Measurements from ENCODE around the gene RGS11.

Gene RGS11

DNA sequence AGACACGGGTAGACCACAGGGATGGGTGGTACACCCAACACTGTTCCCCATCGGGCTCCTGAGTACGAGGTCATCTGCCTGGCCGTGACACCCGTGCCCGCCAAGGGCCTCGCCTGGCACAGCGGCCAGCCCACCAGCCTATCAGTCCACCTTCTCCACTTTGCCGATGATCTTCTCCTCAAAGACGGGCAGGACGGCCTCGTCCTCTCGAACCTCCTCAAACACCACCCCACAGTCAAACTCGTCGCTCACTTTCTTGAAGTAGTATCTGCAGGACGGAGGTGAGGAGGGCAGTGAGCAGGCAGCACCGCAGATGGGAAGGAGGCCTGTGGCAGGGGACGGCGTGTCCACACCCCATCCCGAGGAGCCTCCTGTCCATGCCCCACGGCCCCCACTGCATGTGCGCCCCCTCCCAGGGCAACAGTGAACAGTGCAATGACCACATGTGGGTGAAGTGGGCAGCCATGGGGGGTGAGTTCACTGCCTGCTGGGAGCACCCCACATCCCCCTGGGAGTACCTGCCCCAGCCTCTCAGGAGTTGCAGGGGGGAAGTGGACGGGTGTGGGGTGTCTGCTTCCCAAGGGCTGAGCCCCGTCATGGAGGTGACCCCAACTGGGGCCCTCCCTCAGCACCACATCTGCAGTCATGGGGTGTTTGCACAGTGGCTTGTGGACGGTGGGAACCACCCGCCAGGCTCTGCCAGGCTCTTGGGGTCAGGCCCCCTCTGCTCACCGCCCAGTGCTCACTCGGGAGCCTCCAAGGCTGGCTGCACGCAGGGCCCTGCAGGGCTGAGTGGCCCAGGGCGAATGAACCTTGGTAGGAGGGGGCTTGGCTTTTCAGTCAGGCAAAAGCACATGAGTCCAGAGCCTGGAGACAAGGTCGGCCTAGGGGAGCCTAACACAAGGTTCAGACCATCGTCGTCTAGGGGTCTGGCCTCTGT, 12.5 kb upstream of the RGS11 start:
- peaks cover 16% of the 10 kb centered on the region for H3K36me3 Mint-ChIP-seq (ENCODE audit: low read depth)
- no peaks in the 10 kb centered on the region for H3K27me3 Mint-ChIP-seq
- no peaks in the 10 kb centered on the region for H3K4me1 Mint-ChIP-seq (ENCODE audit: low read depth)
- no peak overlapping the region for H3K27ac Mint-ChIP-seq
- no peaks in the 10 kb centered on the region for H3K9me3 Mint-ChIP-seq
- no peak overlapping the region for H3K4me3 Mint-ChIP-seq

DNA sequence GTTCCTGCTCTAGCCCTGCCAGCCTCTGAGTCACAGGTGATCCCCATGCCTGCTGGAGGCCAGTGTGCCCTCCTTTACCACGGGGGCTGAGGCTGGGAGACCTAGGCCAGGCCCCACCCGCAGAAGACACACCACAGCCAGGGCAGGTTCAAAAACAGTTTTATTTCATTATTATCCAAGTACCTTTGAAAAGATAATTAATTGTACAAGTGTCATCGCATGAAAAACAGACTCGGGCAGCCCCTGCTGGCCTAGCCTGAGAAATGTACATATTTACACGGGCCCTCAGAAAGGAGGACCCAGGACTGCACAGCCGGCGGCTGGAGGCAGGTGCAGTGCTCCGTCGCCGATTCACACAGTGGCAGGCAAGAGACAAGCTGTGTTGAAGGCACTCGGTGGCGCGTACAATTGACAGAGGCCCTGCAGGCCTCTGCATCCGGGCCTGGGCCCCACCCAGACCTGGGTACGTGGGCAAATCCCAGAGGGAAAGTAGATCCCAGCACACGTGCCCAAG, 11.6 kb upstream of the RGS11 start:
- Mint-ChIP-seq H3K9me3 (no peaks in the 10 kb centered on the region), H3K4me3 (no peak overlapping the region), H3K4me1 (ENCODE audit: low read depth) (no peaks in the 10 kb centered on the region), H3K27ac (no peak overlapping the region), H3K36me3 (ENCODE audit: low read depth) (peaks cover 16% of the 10 kb centered on the region), H3K27me3 (no peaks in the 10 kb centered on the region)

DNA sequence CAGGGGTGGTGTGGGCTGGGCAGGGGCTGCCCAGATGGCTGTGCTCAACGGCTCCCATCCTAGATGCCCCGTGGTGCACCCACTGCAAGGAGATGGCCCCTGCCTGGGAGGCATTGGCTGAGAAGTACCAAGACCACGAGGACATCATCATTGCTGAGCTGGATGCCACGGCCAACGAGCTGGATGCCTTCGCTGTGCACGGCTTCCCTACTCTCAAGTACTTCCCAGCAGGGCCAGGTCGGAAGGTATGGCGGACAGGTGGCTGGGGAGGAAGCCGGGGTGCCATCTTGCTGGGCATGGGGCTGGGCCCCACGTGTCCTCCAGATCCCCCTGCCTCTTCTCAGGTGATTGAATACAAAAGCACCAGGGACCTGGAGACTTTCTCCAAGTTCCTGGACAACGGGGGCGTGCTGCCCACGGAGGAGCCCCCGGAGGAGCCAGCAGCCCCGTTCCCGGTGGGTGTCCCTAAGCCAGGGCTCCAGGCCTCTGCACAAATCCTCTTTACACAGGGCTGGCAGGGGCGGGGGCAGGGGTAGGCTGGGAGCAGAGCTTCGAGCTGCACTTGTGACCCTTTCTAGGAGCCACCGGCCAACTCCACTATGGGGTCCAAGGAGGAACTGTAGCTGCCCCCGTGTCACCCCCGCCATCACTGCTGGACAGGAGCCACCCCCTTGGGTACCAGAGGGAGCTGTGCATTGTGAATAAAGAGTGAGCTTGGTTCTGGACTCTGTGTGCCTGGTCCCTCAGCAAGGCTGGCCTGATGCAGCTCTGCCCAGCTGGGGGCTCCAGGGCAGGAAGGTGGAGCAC, 10.9 kb upstream of the RGS11 start:
- H3K4me1 Mint-ChIP-seq (ENCODE audit: low read depth), result no peaks in the 10 kb centered on the region
- no peaks in the 10 kb centered on the region for H3K9me3 Mint-ChIP-seq
- H3K27me3 Mint-ChIP-seq, result no peaks in the 10 kb centered on the region
- peaks cover 16% of the 10 kb centered on the region for H3K36me3 Mint-ChIP-seq (ENCODE audit: low read depth)
- H3K4me3 Mint-ChIP-seq, result no peak overlapping the region
- no peak overlapping the region for H3K27ac Mint-ChIP-seq

DNA sequence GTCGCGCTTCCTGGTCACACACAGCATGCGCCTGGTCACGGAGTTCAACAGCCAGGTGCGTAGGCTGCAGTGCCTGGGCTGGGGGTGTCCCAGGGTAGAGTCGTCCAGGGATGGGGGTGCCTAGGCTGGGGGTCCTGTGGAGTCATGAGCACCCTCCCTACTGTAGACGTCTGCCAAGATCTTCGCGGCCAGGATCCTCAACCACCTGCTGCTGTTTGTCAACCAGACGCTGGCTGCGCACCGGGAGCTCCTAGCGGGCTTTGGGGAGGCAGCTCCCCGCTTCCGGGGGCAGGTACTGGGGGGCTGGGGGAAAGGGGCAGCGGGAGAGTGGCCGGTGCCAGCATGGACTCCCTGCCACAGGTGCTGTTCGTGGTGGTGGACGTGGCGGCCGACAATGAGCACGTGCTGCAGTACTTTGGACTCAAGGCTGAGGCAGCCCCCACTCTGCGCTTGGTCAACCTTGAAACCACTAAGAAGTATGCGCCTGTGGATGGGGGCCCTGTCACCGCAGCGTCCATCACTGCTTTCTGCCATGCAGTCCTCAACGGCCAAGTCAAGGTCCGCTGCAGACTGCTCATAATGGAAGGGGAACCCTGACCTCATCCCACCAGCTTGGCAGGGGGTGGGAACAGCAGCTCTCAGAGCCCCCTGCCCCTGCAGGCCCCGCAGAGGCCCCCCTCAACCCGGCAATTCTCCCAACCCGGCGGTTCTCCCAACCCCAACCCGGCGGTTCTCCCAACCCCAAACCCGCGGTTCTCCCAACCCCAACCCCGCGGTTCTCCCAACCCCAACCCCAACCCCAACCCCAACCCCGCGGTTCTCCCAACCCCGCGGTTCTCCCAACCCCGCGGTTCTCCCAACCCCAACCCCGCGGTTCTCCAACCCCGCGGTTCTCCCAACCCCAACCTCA, 9.7 kb upstream of the RGS11 start:
- Mint-ChIP-seq H3K27me3 (no peaks in the 10 kb centered on the region), H3K9me3 (no peaks in the 10 kb centered on the region), H3K36me3 (ENCODE audit: low read depth) (peaks cover 16% of the 10 kb centered on the region), H3K4me1 (ENCODE audit: low read depth) (no peaks in the 10 kb centered on the region), H3K4me3 (no peak overlapping the region), H3K27ac (no peak overlapping the region)

DNA sequence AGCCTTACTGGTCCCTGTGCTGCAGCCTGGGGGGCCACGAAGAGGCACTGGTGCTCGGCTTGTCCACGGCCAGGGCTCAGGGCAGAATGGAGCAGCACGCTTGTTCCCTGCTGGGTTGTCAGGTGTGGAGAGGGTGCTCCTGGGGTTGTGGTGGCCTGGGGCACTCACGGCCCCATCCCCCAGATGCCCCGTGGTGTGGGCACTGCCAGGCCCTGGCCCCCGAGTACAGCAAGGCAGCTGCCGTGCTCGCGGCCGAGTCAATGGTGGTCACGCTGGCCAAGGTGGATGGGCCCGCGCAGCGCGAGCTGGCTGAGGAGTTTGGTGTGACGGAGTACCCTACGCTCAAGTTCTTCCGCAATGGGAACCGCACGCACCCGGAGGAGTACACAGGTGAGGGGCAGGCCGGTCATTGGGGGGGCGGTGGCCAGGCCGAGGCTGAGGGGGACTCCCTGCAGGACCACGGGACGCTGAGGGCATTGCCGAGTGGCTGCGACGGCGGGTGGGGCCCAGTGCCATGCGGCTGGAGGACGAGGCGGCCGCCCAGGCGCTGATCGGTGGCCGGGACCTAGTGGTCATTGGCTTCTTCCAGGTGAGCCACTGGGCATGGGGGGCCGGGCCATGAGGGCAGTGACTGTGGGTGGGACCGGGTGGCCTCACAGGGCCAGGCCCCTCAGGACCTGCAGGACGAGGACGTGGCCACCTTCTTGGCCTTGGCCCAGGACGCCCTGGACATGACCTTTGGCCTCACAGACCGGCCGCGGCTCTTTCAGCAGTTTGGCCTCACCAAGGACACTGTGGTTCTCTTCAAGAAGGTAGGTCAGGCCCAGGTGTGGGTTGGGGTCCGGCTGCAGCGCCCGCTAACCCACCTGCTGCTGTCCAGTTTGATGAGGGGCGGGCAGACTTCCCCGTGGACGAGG, 8.7 kb upstream of the RGS11 start:
- Mint-ChIP-seq H3K4me1 (ENCODE audit: low read depth) (no peaks in the 10 kb centered on the region), H3K9me3 (no peaks in the 10 kb centered on the region), H3K27ac (no peak overlapping the region), H3K36me3 (ENCODE audit: low read depth) (peaks cover 16% of the 10 kb centered on the region), H3K27me3 (no peaks in the 10 kb centered on the region), H3K4me3 (no peak overlapping the region)

DNA sequence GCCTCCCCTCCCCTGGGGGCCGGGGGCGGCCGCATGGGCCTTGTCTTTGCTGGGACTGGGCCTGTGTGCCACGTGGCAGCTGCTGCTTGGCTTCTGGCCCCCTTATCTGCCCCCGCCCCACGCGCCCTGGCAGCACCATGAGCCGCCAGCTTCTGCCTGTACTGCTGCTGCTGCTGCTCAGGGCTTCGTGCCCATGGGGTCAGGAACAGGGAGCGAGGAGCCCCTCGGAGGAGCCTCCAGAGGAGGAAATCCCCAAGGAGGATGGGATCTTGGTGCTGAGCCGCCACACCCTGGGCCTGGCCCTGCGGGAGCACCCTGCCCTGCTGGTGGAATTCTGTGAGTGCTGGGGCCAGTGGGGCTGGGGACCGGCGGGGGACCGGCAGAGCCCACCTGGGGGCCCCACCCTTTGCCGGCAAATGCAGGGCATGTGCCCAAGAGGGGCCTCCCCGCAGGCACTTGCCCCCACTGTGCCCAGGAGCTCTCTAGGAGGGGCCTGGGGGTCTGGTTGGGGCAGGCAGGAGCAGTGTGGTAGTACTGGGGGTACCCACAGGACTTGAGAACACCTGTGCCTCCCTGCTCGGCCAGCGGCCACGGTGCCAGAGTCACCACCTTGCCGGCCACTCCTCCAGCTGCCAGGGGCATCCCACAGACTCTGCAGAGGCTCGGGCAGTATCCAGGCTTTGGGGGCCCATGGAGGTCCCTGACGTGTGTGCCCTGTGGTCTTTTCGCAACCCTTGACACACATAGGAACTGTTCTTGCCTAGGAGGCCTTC, 7.5 kb upstream of the RGS11 start, which contains the start of gene PDIA2:
Gene PDIA2, plus strand, starts transcription at position 132 of the 773 bp plus-strand sequence. Its CDS starts 6 bp downstream, at position 138.
- Mint-ChIP-seq H3K9me3 (no peaks in the 10 kb centered on the region), H3K36me3 (ENCODE audit: low read depth) (peaks cover 15% of the 10 kb centered on the region), H3K4me3 (no peak within 1 kb of the TSS), H3K4me1 (ENCODE audit: low read depth) (peaks cover 7% of the 10 kb centered on the region), H3K27ac (no peak within 1 kb of the TSS), H3K27me3 (peaks cover 3% of the 10 kb centered on the region)

DNA sequence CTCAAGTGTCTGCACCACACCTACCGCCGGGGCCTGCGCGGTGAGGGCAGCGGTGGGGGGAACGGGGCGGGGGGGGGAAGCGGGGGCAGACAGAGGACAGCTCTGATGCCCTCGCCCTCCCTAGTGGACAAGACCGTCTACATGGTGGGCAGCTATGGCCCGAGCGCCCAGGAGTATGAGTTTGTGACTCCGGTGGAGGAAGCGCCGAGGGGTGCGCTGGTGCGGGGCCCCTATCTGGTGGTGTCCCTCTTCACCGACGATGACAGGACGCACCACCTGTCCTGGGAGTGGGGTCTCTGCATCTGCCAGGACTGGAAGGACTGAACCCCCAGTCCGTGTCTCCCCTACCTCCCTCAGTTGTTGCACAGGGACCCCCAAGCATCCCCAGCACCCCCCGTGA, 6.7 kb upstream of the RGS11 start:
- H3K4me1 Mint-ChIP-seq (ENCODE audit: low read depth), result peaks cover 7% of the 10 kb centered on the region
- H3K9me3 Mint-ChIP-seq, result no peaks in the 10 kb centered on the region
- peaks cover 3% of the 10 kb centered on the region for H3K27me3 Mint-ChIP-seq
- no peak overlapping the region for H3K27ac Mint-ChIP-seq
- H3K36me3 Mint-ChIP-seq (ENCODE audit: low read depth), result peaks cover 10% of the 10 kb centered on the region
- no peak overlapping the region for H3K4me3 Mint-ChIP-seq

DNA sequence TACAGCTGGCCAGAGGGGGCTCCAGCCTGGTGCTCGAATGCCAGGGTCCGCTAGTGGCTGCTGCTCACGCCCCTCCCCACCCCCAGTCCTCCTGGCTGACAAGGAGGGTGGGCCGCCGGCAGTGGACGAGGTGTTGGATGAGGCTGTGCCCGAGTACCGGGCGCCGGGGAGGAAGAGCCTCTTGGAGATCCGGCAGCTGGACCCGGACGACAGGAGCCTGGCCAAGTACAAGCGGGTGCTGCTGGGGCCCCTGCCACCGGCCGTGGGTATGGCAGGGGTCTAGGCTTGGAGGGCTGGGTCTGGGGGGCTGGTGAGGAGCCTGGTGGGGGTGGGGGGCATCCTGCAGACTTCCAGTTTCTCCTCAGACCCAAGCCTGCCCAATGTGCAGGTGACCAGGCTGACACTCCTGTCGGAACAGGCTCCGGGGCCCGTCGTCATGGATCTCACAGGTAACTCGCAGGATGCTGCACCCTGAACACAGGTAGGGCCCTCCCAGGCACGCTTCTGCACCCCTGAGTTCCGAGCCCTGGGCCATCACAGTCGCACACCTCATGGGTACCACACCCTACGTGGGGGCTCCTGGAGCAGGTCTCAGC, 6.0 kb upstream of the RGS11 start:
- Mint-ChIP-seq H3K27me3 (peaks cover 10% of the 10 kb centered on the region), H3K9me3 (no peaks in the 10 kb centered on the region), H3K4me1 (ENCODE audit: low read depth) (peaks cover 7% of the 10 kb centered on the region), H3K27ac (no peak overlapping the region), H3K4me3 (no peak overlapping the region), H3K36me3 (ENCODE audit: low read depth) (peaks cover 4% of the 10 kb centered on the region)

DNA sequence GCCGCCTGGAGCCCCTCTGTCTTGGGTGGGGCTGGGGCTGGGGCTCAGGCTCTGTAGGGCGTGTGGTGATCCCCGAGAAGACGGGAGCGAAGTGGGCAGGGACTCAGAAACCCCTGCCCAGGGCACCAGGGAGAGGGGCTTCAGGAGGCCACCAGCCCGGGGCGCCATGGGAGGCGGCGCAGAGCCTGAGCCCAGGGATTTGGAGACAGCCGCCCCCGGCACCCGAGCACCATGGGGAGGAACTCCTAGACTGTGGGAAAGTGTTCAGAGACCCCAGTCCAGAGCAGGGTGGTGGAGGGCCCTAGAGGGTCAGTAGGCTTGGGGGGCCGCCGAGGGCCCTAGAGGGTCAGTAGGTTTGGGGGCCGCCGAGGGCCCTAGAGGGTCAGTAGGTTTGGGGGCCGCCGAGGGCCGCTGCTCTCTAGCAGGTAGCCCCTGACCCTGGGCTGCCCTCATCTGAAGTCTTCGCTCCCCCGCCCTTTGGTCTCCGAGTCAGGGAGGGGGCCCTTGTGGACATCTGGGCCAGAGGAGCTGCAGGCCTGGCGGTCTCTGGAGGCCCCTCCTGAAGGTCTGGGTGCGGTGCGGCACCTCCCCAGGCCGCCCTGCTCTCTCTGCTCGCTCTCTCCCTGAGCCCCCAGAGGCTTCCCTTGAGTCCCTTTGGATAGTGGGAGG, 5.4 kb upstream of the RGS11 start:
- no peak overlapping the region for H3K4me3 Mint-ChIP-seq

DNA sequence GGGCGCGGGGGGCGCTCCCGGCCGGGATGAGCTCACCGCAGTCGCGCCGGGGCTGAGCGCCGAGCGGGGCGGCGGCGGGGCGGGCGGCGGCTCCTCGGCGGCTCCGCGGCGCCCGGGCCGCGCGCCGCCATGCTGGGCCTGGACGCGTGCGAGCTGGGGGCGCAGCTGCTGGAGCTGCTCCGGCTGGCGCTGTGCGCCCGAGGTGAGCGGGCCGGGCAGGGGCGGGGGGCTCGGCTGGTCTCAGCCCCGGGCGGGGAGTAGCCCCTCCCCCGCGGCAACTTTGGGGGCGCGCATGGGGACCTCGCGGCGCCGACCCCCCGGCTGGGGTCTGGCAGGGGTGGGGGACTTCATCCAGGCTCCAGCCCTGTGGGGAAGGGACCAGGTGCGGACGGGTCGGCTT, 4.8 kb upstream of the RGS11 start, which contains the start of gene ARHGDIG:
Gene ARHGDIG, plus strand, starts transcription at position 40 of the 400 bp plus-strand sequence. Its CDS starts 90 bp downstream, at position 130.
- peaks cover 17% of the 10 kb centered on the region for H3K27me3 Mint-ChIP-seq
- H3K4me3 Mint-ChIP-seq, result no peak within 1 kb of the TSS
- H3K9me3 Mint-ChIP-seq, result no peaks in the 10 kb centered on the region
- peaks cover 7% of the 10 kb centered on the region for H3K4me1 Mint-ChIP-seq (ENCODE audit: low read depth)
- no peaks in the 10 kb centered on the region for H3K36me3 Mint-ChIP-seq (ENCODE audit: low read depth)
- H3K27ac Mint-ChIP-seq, result no peak within 1 kb of the TSS

More for the DNA sequence above, 5.4 kb upstream of the RGS11 start:
- Mint-ChIP-seq H3K4me1 (ENCODE audit: low read depth) (peaks cover 7% of the 10 kb centered on the region), H3K36me3 (ENCODE audit: low read depth) (no peaks in the 10 kb centered on the region), H3K9me3 (no peaks in the 10 kb centered on the region), H3K27ac (no peak overlapping the region), H3K27me3 (peaks cover 16% of the 10 kb centered on the region)

DNA sequence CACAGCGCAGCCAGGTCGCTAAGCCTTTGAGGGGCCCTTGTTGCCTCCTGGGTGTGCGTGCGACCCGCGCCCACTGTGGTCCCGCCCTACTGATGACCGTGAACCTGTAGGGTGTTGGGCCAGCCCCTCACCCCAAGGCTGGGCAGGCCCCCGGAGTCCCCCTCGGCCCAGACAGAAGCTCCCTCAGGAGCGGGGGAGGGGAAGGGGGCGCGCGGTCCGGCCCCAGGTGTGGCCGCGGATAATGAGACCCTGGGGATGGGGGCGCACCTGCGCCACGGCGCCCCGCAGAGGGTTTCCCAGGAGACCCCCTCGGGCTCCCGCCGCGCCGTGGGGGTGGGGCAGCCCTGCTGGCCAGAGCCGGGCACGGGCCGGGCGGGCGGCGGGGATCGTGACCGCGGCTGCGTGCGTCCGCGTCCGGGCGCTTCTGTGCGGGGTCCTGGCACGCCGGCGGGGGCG, 4.3 kb upstream of the RGS11 start:
- Mint-ChIP-seq H3K9me3 (no peaks in the 10 kb centered on the region), H3K27ac (no peak overlapping the region), H3K27me3 (peaks cover 17% of the 10 kb centered on the region), H3K4me3 (no peak overlapping the region), H3K4me1 (ENCODE audit: low read depth) (peaks cover 7% of the 10 kb centered on the region), H3K36me3 (ENCODE audit: low read depth) (no peaks in the 10 kb centered on the region)

DNA sequence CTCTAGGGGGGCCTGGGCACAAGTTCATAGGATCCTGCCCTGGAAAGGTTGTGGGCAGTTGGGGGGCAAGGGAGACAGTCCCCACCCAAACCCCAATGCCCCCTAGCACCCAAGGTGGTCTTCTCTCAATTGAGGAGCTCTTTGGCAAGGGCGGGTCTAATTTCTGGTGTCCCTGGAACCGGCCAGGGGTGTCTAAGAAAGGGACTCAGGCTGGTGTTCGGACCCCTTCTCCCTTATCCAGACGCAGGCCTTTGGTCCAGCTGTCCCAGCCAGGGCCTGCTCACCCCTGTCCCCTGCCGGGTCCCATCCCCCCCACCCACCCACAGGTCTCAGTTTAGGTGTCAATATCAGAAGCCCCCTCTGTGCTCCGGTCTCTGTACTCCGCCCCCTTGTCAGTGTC, 3.8 kb upstream of the RGS11 start:
- Mint-ChIP-seq H3K36me3 (ENCODE audit: low read depth) (no peaks in the 10 kb centered on the region), H3K4me3 (no peak overlapping the region), H3K27ac (no peak overlapping the region)

More for the DNA sequence above, 3.8 kb upstream of the RGS11 start:
- Mint-ChIP-seq H3K27me3 (peaks cover 17% of the 10 kb centered on the region), H3K9me3 (no peaks in the 10 kb centered on the region), H3K4me1 (ENCODE audit: low read depth) (peaks cover 7% of the 10 kb centered on the region)
